HG03571 (cell line): Measurements from ENCODE around the gene CD274.
"Not testable (repeated sequence)": the region's sequence is repeated elsewhere in the genome, so short reads cannot be mapped to it uniquely, and the experiment has no call there.

ENCODE experiments used
- ATAC-seq: cut with Tn5 transposase; IDR thresholded peaks from one replicate; pipeline ENCODE4 v1.9.1; 2021; ENCODE audit not compliant: unreplicated experiment

Gene CD274

GRCh38 chr9:5493679-5494511, 43.6 kb downstream of the CD274 start:
- ATAC-seq: peak; percentile 77

- not testable (repeated sequence) for ATAC-seq
Observed at GRCh38 chr9:5494765-5495164, 44.4 kb downstream of the CD274 start.

GRCh38 chr9:5499157-5499556, 48.8 kb downstream of the CD274 start:
- no peak for ATAC-seq

GRCh38 chr9:5499889-5500398, 49.6 kb downstream of the CD274 start:
- ATAC-seq: no peak

GRCh38 chr9:5500441-5501235, 50.3 kb downstream of the CD274 start:
- ATAC-seq: no peak

GRCh38 chr9:5502553-5502952, 52.2 kb downstream of the CD274 start:
- no peak for ATAC-seq

GRCh38 chr9:5509573-5509972, 59.2 kb downstream of the CD274 start:
- ATAC-seq: no peak

- ATAC-seq: peak; percentile 68
Observed at GRCh38 chr9:5510360-5510931, 60.1 kb downstream of the CD274 start, which contains the start of gene PDCD1LG2. PDCD1LG2 (plus strand) TSS chr9:5510531; CDS start chr9:5522547, 12,016 bp downstream.

- ATAC-seq: no peak
Observed at GRCh38 chr9:5510989-5511388, 60.6 kb downstream of the CD274 start.

GRCh38 chr9:5511476-5511875, 61.1 kb downstream of the CD274 start:
- ATAC-seq: no peak

- no peak for ATAC-seq
Observed at GRCh38 chr9:5511935-5512580, 61.7 kb downstream of the CD274 start.

GRCh38 chr9:5512658-5513452, 62.5 kb downstream of the CD274 start:
- no peak for ATAC-seq

- no peak for ATAC-seq
Observed at GRCh38 chr9:5513966-5514616, 63.7 kb downstream of the CD274 start.

- no peak for ATAC-seq
Observed at GRCh38 chr9:5514617-5515260, 64.4 kb downstream of the CD274 start.

- ATAC-seq: no peak
Observed at GRCh38 chr9:5515261-5515650, 64.9 kb downstream of the CD274 start.

- ATAC-seq: no peak
Observed at GRCh38 chr9:5516453-5517220, 66.3 kb downstream of the CD274 start.

GRCh38 chr9:5518171-5518936, 68.0 kb downstream of the CD274 start:
- peak; percentile 64 for ATAC-seq

GRCh38 chr9:5518937-5519319, 68.6 kb downstream of the CD274 start:
- ATAC-seq: no peak
